T follicular helper cell (primary cell): Measurements from ENCODE around the gene TBX18.

Experiments used
- DNase-seq: peaks from one replicate; pipeline ENCODE4 v3.0.0-alpha.2; 2020; ENCODE audit warnings: low read depth
- total RNA-seq, 2 experiments: gene quantifications; one replicate each; lab custom pipeline; 2026; lab: John Stamatoyannopoulos, UW

Gene TBX18
- total RNA-seq, result 0.04 to 0.18 reads per million in 2 experiments

GRCh38 chr6:84764332-84765049 lies at the start of gene TBX18:
Gene TBX18, minus strand, starts transcription at chr6:84764598. Its CDS starts 417 bp downstream, at chr6:84764181.
- no peak for DNase-seq

DNA sequence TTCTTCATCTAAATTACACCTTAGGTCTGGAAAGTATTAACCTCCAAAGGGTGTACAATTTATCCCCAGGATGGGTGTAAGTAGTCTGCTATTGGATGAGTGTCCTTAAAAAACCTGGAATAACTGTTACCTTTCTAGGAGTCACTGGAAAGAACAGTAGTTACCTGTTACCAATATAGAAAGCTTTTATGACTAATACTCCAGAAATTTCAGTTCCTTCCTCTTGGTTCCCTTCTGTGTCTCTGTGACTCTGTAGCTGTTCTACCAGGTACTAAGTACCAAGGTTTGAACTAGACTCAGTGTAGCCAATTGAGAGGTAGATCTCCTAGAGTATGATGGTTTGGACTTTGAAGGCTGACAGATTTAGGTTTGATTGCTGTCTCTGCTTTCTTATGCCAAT lies 47.0 kb upstream of the TBX18 start:
- no peak for DNase-seq

GRCh38 chr6:84809455-84809854 lies 45.1 kb upstream of the TBX18 start:
- DNase-seq, result no peak

DNA sequence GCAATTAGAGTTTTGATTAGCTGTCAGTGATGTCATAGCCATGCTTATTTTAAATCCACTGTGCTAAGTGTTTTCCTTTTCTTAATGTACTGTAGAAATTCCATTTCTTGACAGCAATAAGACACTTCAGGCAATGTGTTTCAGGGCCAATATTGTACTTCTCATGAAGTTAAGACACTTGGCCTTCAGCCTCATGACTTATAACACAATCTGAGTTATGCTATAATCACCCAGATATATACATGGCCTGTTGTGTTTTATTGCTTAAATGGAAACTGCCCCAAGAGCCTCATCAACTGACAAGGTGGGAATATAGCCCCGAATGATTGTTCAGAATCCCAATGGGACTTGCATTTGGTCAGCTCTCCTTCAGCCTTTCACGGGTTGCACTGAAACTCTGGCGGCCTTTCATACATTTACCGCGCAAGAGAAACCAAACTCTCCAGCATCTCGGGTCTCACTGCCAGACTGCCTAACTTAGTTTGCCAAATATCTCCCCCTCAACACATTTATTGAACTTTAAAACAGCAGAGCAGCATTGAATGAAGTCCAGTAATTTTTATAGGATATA lies 44.2 kb upstream of the TBX18 start:
- no peak for DNase-seq

DNA sequence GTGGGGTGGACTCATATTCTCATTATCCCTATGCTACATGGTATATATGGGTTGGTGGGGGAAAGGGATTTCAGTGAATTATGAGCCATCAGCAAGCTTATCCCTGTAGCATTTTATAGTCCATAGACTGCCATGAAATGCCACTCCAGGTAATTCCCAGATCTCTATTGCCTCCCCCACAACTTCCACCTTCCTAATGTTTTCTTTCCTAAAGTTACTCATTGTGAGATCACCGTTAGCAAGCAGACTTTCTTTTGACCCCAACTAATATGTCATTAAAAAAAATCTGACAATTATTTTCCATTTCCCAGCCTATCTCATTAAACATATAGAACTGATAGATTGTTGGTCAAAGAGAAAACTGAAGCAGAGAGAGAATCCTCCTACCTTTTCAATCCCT lies 40.7 kb upstream of the TBX18 start:
- DNase-seq, result no peak

GRCh38 chr6:84804720-84805119 lies 40.3 kb upstream of the TBX18 start:
- DNase-seq, result no peak

GRCh38 chr6:84801250-84801649 lies 36.9 kb upstream of the TBX18 start:
- no peak for DNase-seq

DNA sequence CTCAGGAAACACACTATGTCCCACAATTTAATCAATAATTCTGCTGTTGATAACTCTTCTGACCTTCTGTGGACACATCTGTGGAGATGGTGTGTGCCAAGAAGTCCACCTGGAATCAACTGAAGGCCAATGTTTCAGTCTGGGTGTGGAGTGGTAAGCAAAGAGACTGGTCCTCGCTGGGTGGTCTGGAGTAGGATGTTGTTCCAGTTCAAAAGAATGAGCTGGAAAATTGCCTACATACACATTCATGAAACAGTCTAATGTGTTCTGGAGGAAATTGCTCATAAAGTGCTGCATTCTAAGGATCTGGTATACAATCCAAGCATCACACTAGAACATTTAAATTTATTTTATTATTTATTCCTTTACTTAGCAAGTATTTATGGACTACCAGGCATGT lies 33.9 kb upstream of the TBX18 start:
- no peak for DNase-seq

DNA sequence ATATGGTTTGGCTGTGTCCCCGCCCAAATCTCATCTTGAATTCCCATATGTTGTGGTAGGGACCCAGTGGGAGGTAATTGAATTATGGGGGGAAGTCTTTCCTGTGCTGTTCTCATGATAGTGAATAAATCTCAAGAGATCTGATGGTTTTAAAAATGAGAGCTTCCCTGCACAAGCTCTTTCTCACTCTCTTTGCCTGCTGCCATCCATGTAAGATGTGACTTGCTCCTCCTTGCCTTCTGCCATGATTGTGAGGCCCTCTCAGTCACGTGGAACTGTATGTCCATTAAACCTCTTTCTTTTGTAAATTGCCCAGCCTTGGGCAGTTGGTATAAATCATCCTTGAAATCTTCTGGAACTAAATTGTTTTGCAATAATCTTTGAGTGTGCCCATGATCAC lies 31.9 kb upstream of the TBX18 start:
- DNase-seq, result no peak

DNA sequence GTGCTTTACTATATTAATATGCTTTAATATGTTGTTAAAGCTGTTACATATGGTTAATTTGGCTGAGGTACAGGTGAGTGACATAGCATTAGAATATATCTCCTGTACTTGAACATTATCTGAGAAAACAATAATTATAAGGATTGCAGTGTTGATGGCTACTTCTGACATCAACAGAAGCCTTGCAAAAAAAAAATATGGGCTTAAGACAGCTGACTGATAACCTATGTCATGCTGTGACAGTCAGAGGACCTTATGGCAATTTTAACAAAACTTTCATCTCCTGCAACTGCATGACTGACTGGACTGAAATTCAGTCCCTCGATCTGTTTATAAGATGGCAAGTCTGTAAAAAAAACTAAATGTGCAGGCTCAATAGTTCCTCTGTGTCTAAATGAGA lies 27.5 kb upstream of the TBX18 start:
- DNase-seq, result no peak

DNA sequence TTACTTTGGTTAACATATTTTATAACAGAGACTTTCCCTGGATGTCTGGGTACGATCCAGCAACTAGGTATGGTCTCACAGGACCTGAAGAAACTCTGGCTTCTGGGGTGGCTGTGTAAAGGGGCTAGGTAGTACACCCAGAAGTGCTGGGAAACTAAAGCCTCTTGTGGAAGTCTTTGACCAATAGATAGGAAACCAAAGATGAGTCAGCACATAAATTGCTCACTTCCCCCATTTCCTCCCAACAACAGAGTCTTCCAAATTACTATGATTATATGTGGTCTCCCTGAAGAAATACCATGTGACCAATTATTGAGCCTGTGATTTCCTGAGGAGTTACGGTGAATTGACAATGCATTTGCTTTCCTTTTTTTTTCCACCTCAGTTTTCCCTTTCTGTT lies 26.8 kb upstream of the TBX18 start:
- DNase-seq, result no peak

- no peak for DNase-seq
Measured at GRCh38 chr6:84789170-84789569, 24.8 kb upstream of the TBX18 start.

DNA sequence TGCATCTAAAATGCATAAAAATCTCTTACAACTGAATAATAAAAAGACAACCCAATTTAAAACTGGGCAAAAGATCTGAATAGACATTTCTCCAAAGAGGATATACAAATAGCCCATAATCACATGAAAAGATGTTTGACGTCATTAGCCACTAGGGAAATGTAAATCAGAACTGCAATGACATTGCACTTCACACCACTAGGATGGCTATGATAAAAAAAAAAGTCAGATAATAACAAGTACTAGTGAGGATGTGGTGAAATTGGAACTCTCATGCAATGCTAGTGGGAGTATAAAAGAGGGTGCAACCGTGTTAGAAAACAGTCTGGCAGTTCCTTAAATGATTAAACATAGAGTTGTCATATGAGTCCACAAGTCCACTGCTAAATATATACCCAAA lies 24.3 kb upstream of the TBX18 start:
- DNase-seq, result no peak

DNA sequence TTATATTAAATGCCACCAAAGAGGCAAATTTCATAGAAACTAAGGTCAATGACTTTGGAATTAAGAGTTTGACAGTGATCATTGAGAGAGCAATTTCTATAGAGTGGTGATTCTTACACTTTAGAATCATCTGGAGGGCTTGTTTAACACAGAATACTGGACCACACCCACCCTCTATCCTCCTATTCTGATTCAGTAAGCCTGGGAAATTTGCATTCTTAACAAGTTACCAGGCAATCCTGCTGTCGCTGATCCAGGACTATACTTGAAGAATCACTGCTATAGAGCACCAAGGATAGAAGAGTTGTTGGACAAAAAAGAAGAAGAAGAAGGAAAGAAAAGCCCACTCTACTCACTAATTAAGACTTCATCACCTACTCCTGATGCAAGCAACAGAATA lies 21.3 kb upstream of the TBX18 start:
- no peak for DNase-seq

GRCh38 chr6:84779917-84780316 lies 15.5 kb upstream of the TBX18 start:
- no peak for DNase-seq

DNA sequence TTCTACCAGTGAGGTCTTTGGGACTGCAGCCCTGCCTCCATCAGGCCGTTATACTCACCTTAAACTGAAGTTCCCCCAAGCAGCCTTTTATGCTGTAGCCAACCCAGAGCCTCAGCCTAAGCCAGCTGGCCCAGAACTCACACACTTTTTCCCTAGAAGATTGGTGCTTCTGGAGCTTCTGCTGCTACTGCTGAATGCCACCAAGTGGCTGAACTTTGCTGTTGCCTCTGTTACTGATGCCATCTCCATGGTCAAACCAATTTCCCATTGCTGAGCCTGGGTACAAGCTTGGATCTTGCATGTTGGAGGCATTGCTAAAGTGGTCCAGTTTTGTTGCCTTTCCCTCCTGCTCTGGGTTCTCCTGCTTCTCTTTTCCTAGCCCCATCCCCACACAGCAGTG lies 15.0 kb upstream of the TBX18 start:
- no peak for DNase-seq

- no peak for DNase-seq
Measured at GRCh38 chr6:84777888-84778287, 13.5 kb upstream of the TBX18 start.

- DNase-seq, result no peak
Measured at GRCh38 chr6:84776392-84776791, 12.0 kb upstream of the TBX18 start.

DNA sequence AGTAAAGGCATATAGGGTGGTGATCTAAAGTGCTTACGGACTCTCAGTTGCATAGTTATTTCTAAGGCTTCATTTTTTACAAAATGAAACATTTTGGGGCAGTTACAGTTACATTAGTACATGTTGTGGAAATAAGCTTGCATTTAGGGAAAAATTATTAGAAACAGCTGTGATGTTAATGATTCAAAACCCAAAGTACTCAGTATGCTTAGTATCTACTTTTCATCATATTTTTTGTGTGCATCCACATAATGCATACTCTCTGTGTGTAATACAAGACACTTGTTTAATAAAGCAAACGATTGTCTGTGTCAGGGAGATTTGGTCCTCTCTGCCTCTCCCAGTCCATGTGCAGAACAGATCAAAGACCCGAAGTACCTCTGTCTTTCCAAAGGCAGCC lies 11.4 kb upstream of the TBX18 start:
- DNase-seq, result no peak

DNA sequence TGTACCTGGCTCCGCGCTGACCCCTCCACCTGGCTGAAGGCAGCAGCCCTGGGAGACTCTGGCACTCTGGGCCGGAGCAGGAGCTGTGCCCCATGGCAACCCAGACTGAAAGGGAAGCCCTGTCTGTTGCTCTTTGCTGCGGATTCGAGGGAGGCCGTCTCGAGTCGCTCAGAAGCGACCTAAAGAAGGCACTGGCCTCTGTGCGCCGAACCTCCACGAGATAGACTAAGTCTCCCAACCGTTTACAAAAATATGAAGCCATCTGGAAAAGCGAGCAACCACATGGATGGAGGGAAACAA lies 10.5 kb upstream of the TBX18 start:
- no peak for DNase-seq

DNA sequence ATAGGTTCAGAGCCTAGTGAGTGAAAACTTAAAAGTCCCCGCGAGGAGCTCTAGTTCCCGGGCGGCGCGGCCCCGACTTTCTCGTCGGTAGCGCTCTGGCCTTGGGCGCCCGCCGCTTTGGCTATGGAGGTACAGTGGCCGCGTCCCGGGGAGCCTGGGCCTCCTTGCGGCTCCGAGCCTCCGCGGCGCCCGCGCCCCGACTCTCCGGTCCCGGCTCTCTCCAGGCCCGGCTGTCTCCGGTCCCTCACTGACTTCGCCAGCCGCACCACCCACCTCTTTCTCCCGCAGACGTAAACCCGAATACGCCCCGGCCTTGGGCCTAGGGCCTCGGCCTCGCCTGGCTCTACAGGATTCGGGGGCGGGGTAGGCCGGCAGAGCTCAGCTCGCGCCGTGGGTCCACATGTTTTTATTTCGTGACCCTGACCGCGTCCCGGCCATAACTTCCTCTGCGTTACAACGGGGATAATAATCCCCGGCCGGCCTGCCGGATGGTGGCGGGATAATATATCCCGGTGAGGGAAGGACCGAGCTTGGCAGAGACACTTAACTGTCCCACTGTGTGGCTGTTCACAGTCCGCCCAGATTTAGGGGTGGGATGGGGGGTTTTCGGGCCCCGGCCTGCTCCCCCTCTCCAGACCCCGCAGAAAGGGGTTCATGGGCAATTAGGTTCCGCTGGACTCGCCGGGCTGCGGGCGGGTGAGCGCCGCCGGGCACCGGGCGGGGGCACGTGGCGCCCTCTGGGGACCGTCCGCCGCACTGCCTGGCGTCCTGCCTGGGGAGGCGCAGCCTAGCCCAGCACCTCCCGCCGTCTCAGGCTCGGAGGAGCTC lies 10.0 kb upstream of the TBX18 start:
- no peak for DNase-seq

- DNase-seq, result no peak
Measured at GRCh38 chr6:84773431-84774156, 9.2 kb upstream of the TBX18 start.

DNA sequence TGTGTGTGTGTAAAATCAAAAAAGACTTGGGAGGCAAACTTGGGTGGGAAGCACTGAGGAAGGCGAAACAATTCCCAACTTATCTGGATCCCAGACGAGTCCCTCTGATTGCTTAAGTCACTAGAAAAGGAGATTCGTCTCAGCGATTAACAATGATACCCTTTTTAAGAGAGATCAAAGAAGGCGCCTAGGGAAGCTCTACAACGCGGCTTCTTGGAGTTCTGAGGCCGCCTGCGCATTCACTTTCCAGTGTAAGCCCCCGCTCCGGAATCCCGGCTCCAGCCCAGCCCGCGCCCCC lies 8.7 kb upstream of the TBX18 start:
- no peak for DNase-seq
